ENCODE data around the gene RIT2.

DNA sequence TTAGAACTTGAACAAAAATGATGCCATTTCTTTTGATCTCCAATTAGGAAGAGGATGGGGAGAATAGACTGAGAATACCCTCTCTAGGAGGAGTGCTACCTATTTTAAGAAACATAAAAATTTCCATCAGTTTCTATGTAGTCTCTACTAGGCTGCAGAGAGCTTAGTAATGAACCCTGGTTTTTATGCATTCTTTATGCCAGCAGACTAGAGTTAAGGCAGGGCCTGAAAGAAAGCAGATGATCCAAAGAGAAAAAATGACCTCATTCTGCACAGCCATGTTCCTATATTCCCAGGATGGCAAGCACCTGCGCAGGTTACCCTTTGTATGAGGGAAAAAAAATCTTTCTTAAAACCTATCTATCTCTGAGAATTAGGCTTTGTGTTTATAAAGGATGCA lies 254.9 kb downstream of the RIT2 start:
- TF ChIP-seq, protein P1, sequence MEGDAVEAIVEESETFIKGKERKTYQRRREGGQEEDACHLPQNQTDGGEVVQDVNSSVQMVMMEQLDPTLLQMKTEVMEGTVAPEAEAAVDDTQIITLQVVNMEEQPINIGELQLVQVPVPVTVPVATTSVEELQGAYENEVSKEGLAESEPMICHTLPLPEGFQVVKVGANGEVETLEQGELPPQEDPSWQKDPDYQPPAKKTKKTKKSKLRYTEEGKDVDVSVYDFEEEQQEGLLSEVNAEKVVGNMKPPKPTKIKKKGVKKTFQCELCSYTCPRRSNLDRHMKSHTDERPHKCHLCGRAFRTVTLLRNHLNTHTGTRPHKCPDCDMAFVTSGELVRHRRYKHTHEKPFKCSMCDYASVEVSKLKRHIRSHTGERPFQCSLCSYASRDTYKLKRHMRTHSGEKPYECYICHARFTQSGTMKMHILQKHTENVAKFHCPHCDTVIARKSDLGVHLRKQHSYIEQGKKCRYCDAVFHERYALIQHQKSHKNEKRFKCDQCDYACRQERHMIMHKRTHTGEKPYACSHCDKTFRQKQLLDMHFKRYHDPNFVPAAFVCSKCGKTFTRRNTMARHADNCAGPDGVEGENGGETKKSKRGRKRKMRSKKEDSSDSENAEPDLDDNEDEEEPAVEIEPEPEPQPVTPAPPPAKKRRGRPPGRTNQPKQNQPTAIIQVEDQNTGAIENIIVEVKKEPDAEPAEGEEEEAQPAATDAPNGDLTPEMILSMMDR (IDR thresholded peaks at IDR 0.05): no peak
- TF ChIP-seq, protein P2, sequence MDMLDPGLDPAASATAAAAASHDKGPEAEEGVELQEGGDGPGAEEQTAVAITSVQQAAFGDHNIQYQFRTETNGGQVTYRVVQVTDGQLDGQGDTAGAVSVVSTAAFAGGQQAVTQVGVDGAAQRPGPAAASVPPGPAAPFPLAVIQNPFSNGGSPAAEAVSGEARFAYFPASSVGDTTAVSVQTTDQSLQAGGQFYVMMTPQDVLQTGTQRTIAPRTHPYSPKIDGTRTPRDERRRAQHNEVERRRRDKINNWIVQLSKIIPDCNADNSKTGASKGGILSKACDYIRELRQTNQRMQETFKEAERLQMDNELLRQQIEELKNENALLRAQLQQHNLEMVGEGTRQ (CRISPR knock-in tag; IDR thresholded peaks at IDR 0.05): no peak

All from WTC11 (cell line).